NCI-H774 (cell line): Measurements from ENCODE around the gene TINCR.

Experiments used
- DNase-seq: peaks from one replicate; lab custom pipeline; 2025; lab: John Stamatoyannopoulos, UW

Gene TINCR

GRCh38 chr19:5588906-5589676 lies 21.3 kb upstream of the TINCR start:
- DNase-seq, result no peak

GRCh38 chr19:5588441-5588840 lies 20.7 kb upstream of the TINCR start:
- DNase-seq, result no peak

- DNase-seq, result peak; percentile 87
Measured at GRCh38 chr19:5587661-5588060, 19.9 kb upstream of the TINCR start.

GRCh38 chr19:5587071-5587455 lies 19.3 kb upstream of the TINCR start:
- DNase-seq, result no peak

GRCh38 chr19:5586300-5587070 lies 18.7 kb upstream of the TINCR start:
- DNase-seq, result no peak

- no peak for DNase-seq
Measured at GRCh38 chr19:5585461-5586299, 17.9 kb upstream of the TINCR start.

- DNase-seq, result no peak
Measured at GRCh38 chr19:5580161-5580571, 12.4 kb upstream of the TINCR start.

GRCh38 chr19:5579697-5580096 lies 11.9 kb upstream of the TINCR start:
- DNase-seq, result no peak

- no peak for DNase-seq
Measured at GRCh38 chr19:5579286-5579685, 11.5 kb upstream of the TINCR start.

GRCh38 chr19:5578097-5578846 lies 10.5 kb upstream of the TINCR start:
- peak; percentile 54 for DNase-seq

- no peak for DNase-seq
Measured at GRCh38 chr19:5575590-5575989, 7.8 kb upstream of the TINCR start.

GRCh38 chr19:5572556-5573286 lies 5.0 kb upstream of the TINCR start:
- DNase-seq, result no peak

- no peak for DNase-seq
Measured at GRCh38 chr19:5571777-5572176, 4.0 kb upstream of the TINCR start.

- no peak for DNase-seq
Measured at GRCh38 chr19:5567970-5568407, 236 bp upstream of the TINCR start.

GRCh38 chr19:5564930-5565329 lies 2.8 kb downstream of the TINCR start:
- DNase-seq, result no peak

- no peak for DNase-seq
Measured at GRCh38 chr19:5563935-5564612, 3.7 kb downstream of the TINCR start.

- no peak for DNase-seq
Measured at GRCh38 chr19:5563008-5563431, 4.7 kb downstream of the TINCR start.

GRCh38 chr19:5562280-5562679 lies 5.5 kb downstream of the TINCR start:
- DNase-seq, result no peak

- DNase-seq, result no peak
Measured at GRCh38 chr19:5561559-5561958, 6.2 kb downstream of the TINCR start.

- no peak for DNase-seq
Measured at GRCh38 chr19:5560156-5560555, 7.6 kb downstream of the TINCR start.

- no peak for DNase-seq
Measured at GRCh38 chr19:5559804-5560133, 8.0 kb downstream of the TINCR start.
